ENCODE results near the gene SNRPA. TPM values are rescaled to one million over a fixed set of nuclear protein-coding genes. Genes with fewer than 3 reads are reported as not detected.

The SNRPA gene
- total RNA-seq: 77.3 TPM

DNA sequence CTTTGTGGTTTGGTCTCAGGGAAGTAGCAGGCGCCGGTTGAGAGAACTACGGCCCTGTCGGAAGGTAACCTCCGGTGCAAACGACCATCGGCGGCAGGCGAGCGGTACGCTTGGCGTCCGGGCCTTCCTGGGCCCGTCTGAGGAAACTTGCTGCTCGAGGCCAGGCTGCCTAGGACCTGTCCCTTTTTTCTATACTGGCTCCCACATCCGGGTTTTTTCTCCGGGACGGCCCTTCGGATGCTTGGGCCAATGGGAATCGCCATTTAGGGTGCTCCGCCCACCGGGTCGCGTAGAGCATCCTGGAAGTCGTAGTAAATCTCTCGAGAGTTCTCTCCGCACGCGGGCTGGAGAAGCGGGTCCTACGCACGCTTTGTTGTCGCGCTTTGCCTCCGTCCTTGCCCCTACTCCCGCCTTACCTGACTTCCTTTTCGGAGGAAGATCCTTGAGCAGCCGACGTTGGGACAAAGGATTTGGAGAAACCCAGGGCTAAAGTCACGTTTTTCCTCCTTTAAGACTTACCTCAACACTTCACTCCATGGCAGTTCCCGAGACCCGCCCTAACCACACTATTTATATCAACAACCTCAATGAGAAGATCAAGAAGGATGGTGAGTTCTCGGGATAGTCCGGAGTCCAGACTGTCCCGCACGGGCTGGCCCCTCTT is at the start of gene SNRPA:
Gene SNRPA, plus strand, starts transcription at position 330 of the 664 bp plus-strand sequence. Its CDS starts 206 bp downstream, at position 536.
- DNase-seq (ENCODE audit: low read depth in 2 of 3, low spot score in 2 of 3): peak in 2 of 3 donors; percentile 97 to 98

- no peak for DNase-seq (ENCODE audit: low read depth in 2 of 3, low spot score in 2 of 3)
Observed at GRCh38 chr19:40701758-40702157, 49.2 kb upstream of the SNRPA start.

GRCh38 chr19:40702337-40703012 is 48.5 kb upstream of the SNRPA start:
- no peak for DNase-seq (ENCODE audit: low read depth in 2 of 3, low spot score in 2 of 3)

DNA sequence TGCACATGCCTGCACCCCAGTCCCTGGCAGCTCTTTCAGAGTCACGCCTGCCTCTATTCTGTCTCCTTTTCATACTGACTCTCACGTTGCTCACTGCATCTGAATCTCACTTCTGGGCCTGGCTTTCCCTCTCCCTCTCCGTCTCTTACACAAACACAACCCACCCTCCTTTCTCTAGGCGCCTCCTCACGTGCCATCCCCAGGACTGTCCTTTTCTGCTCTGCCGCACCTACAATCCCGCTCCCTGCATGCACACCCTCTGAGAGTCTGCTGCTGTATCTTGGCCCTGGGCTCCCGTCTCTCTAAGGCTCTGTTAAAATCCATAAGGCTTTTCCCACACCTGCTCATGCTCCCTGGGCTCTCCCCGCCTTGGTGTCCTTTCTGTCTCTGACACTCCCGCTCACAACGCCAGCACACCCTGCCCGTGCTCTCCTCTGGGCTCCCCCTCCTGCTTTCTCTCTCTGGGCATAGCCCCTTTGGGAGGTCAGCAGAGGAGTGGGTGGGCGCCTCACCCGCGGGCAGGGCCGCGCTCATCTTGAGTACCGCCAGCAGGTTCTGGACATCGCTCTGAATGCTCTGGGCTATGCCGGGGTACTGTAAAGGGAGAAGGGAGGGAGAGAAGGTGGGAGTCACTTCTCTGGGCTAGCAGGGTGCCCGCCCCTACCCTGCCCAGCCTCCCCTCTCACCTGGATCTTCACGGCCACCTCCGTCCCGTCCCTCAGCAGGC is 47.8 kb upstream of the SNRPA start:
- no peak for DNase-seq (ENCODE audit: low read depth in 2 of 3, low spot score in 2 of 3)

DNA sequence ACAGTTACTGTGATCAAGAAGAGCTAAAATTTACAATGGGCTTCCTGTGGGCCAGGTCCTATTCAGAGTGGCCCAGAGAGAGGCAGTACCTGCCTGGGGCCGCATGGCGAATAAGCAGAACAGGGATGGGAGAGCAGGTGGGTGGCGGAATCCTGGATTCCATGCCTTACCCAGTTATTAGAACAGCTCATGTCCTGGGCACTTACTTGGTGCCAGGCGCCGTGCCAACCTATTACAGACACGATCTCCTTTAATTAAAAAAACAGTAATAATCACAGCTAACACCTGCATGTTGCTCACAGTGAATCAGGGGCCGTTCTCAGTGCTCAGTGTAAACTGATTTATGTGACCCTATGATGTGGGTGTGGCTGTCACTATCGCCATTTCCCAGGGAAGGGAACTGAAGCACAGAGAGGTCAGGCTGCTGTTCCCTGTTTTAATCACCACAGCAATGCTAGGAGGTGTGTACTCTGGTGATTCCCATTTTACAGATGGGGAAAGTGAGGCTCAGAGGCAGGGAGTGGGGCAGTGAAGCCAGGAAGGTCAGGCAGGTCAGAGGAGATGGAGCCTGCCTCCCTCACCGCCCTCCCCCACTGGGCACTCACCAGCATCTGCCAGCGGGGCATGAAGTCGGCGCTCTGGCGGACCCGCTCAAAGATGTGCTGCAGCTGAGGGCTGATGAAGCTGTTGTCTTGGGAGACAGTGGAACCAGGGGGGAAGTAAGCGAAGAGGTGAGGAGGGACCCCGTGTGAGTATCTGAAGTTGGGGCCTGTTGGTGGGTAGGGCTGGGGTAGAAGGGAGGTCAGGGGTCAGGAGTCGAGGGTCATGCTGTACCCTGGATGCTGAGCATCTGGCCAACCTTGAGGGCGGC is 46.3 kb upstream of the SNRPA start:
- DNase-seq (ENCODE audit: low read depth in 2 of 3, low spot score in 2 of 3): no peak

- DNase-seq (ENCODE audit: low read depth in 2 of 3, low spot score in 2 of 3): no peak
Observed at GRCh38 chr19:40705362-40705651, 45.7 kb upstream of the SNRPA start.

GRCh38 chr19:40705950-40706619 is 44.9 kb upstream of the SNRPA start:
- DNase-seq (ENCODE audit: low read depth in 2 of 3, low spot score in 2 of 3): no peak

GRCh38 chr19:40707615-40708014 is 43.4 kb upstream of the SNRPA start:
- no peak for DNase-seq (ENCODE audit: low read depth in 2 of 3, low spot score in 2 of 3)

DNA sequence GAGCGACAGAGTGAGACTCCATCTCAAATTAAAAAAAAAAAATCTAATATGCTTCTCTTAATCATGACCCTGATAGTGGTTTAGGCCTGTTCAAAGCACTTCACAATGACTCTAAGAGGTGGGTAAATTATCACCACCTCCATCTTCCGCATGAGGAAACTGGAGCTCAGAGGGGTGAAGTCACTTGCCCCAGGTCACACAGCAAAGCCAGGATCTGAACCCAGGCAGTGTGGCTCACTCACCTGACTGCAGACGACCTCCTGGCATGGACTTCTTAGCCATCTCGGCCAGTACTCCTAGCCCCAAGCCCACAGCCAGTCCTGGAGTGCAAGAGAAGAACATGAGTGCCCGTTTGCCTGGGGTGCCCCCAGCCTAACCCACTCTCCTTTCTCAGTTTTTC is 41.2 kb upstream of the SNRPA start:
- no peak for DNase-seq (ENCODE audit: low read depth in 2 of 3, low spot score in 2 of 3)

GRCh38 chr19:40713939-40714338 is 37.1 kb upstream of the SNRPA start:
- no peak for DNase-seq (ENCODE audit: low read depth in 2 of 3, low spot score in 2 of 3)

GRCh38 chr19:40714441-40715299 is 36.3 kb upstream of the SNRPA start:
- DNase-seq (ENCODE audit: low read depth in 2 of 3, low spot score in 2 of 3): peak; percentile 73 to 99 (median 98)

DNA sequence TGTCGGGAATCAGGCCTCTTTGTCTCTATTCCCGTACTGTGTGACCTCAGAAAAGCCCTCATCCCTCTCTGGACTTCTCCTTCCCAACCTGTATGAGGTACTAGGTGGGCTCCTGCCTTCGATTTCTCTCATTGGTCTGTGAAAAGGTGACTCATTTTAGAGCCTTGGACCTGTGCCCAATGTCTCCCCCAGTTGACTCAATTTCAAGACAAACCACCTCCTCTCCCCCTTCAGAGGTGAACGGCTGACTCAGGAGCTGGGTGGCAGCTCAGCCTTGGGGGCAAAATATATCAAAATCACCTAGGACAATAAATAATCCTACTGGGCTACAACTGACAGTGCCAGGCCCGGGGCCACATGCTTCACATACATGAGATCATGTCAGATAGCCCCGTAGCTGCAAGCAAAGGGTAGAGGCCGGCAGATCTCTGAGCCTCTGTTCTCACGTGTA is 34.9 kb upstream of the SNRPA start:
- peak in 2 of 3 donors; percentile 67 to 85 for DNase-seq (ENCODE audit: low read depth in 2 of 3, low spot score in 2 of 3)

DNA sequence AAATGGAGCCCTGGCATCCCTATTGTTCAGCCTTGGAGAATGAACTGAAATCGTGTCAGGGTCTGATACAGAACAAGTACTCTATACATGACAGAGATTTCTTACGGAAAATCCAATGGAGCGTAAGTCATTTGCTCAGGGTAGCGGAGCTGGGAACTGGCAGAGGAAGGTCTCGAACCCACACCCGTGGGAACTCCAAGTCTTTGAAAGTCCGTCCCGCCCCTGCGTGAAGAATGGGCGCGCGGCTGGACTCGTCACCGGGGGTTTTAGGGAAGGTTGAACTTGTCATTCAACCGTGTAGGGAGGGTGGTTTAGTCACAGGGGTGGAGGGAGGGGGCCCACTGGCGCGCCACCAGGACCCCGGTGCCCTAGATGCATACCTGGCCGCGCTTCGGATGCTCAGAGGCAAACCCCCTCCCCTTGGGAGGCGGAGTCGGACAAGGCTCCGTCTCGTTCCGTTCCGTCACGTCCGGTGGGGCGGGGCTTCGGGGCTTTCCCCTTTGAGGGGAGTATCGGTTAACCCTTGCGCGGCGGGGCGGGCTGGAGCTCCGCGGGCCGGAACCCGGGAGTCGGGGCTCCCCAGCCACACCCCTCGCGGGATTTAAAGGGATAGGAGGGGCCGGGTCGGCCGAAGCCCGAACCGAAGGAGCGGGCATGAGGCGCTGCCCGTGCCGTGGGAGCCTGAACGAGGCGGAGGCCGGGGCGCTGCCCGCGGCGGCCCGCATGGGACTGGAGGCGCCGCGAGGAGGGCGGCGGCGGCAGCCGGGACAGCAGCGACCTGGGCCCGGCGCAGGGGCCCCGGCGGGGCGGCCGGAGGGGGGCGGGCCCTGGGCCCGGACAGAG is 34.3 kb upstream of the SNRPA start, which contains the start of the genes COQ8B and ITPKC:
Gene COQ8B, minus strand, starts transcription at position 405 of the 843 bp plus-strand sequence. CDS start 2,254 bp downstream, outside the sequence.
Gene ITPKC, plus strand, starts transcription at position 631 of the 843 bp plus-strand sequence. Its CDS starts 24 bp downstream, at position 655.
- DNase-seq (ENCODE audit: low read depth in 2 of 3, low spot score in 2 of 3): peak; percentile 93 to 99 (median 99)

DNA sequence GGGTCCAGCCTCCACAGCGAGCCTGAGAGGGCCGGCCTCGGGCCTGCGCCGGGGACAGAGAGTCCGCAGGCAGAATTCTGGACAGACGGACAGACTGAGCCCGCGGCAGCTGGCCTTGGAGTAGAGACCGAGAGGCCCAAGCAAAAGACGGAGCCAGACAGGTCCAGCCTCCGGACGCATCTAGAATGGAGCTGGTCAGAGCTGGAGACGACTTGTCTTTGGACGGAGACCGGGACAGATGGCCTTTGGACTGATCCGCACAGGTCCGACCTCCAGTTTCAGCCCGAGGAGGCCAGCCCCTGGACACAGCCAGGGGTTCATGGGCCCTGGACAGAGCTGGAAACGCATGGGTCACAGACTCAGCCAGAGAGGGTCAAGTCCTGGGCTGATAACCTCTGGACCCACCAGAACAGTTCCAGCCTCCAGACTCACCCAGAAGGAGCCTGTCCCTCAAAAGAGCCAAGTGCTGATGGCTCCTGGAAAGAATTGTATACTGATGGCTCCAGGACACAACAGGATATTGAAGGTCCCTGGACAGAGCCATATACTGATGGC is 33.6 kb upstream of the SNRPA start:
- DNase-seq (ENCODE audit: low read depth in 2 of 3, low spot score in 2 of 3): no peak

GRCh38 chr19:40717880-40718773 is 32.9 kb upstream of the SNRPA start:
- DNase-seq (ENCODE audit: low read depth in 2 of 3, low spot score in 2 of 3): no peak

DNA sequence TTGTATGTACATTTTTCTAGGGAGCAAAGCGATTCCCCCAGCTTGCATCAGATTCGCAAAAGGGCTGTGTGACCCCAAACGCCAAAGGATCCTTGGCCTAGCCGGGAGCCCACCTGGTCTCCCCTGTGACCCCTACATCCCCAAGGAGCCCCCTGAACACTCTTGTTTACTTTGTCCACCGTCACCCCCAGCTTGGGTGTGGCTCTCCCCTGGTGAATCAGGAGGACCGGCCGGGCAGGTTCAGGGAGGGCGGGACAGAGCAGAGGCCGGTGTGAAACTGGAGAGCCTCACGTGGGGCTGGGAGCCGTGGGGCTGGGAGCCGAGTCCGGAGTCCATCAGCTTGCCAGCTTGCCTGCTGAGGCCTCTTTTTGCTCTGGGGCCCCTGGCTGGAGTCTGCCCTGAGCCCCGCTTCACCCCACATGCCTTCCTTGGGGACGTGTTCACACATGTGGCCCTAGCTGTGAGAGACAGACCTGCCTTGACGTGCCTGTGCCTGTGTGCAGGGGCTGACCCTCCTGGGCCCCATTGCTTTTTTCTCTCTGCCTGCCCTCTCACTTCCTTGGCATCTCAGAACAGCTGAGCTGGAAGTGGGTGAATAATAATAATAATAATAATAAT is 32.1 kb upstream of the SNRPA start:
- no peak for DNase-seq (ENCODE audit: low read depth in 2 of 3, low spot score in 2 of 3)
